HG03025 (cell line): ENCODE data around the gene DGKB.

Experiments used
- ATAC-seq: cut with Tn5 transposase; IDR thresholded peaks from one replicate; pipeline ENCODE4 v1.9.1; 2021; ENCODE audit warnings: mild to moderate bottlenecking, moderate library complexity; ENCODE audit not compliant: unreplicated experiment, low FRiP score

DGKB gene

GRCh38 chr7:14179781-14180180 lies 722.8 kb downstream of the DGKB start:
- no peak for ATAC-seq

GRCh38 chr7:14177876-14178275 lies 724.7 kb downstream of the DGKB start:
- ATAC-seq, result no peak

- no peak for ATAC-seq
These were observed 731.7 kb downstream of the DGKB start for GRCh38 chr7:14170872-14171271.

GRCh38 chr7:14158111-14158510 lies 744.4 kb downstream of the DGKB start:
- ATAC-seq, result no peak

GRCh38 chr7:14156436-14156835 lies 746.1 kb downstream of the DGKB start:
- ATAC-seq, result no peak

GRCh38 chr7:14148974-14149373 lies 753.6 kb downstream of the DGKB start:
- ATAC-seq, result no peak

GRCh38 chr7:14147532-14147931 lies 755.0 kb downstream of the DGKB start:
- no peak for ATAC-seq

- no peak for ATAC-seq
These were observed 758.0 kb downstream of the DGKB start for GRCh38 chr7:14144538-14144937.

GRCh38 chr7:14144109-14144508 lies 758.4 kb downstream of the DGKB start:
- ATAC-seq, result no peak

GRCh38 chr7:14137676-14138075 lies 764.9 kb downstream of the DGKB start:
- ATAC-seq, result no peak

GRCh38 chr7:14133752-14134151 lies 768.8 kb downstream of the DGKB start:
- no peak for ATAC-seq

- no peak for ATAC-seq
These were observed 776.6 kb downstream of the DGKB start for GRCh38 chr7:14125998-14126397.

GRCh38 chr7:14124716-14125115 lies 777.8 kb downstream of the DGKB start:
- no peak for ATAC-seq

GRCh38 chr7:14123923-14124322 lies 778.6 kb downstream of the DGKB start:
- ATAC-seq, result no peak

GRCh38 chr7:14115701-14116100 lies 786.9 kb downstream of the DGKB start:
- ATAC-seq, result no peak

- no peak for ATAC-seq
These were observed 797.7 kb downstream of the DGKB start for GRCh38 chr7:14104861-14105260.

GRCh38 chr7:14096159-14096558 lies 806.4 kb downstream of the DGKB start:
- no peak for ATAC-seq

- no peak for ATAC-seq
These were observed 807.2 kb downstream of the DGKB start for GRCh38 chr7:14095233-14095950.
